Brain microvascular endothelial cell (primary cell): ENCODE data around the gene GOLGA6C.
A peak's percentile ranks its signal among the peaks of the same experiment; 100 is the strongest.
"Not testable (repeated sequence)": the region's sequence is repeated elsewhere in the genome, so short reads cannot be mapped to it uniquely, and the experiment has no call there.

Experiments
- DNase-seq: peaks from one replicate; pipeline ENCODE4 v3.0.0-alpha.2; 2020
- H3K27ac ChIP-seq: fragments of 250-450 bp; sonication (Bioruptor Pico); 2 replicates; pipeline ENCODE4 v1.5.1; 2020; ENCODE audit warnings: mild to moderate bottlenecking, moderate library complexity
- H3K27me3 ChIP-seq: fragments of 250-450 bp; sonication (Bioruptor Pico); replicated peaks from 2 replicates; pipeline ENCODE4 v1.5.1; 2020; ENCODE audit warnings: mild to moderate bottlenecking
- H3K36me3 ChIP-seq: fragments of 250-450 bp; sonication (Bioruptor Pico); replicated peaks from 2 replicates; pipeline ENCODE4 v1.5.1; 2020; ENCODE audit warnings: mild to moderate bottlenecking
- H3K4me3 ChIP-seq: 2 replicates; pipeline ENCODE4 v1.5.1; 2011; ENCODE audit warnings: low read depth, mild to moderate bottlenecking, control low read depth, low read length, moderate library complexity
- in situ Hi-C: cut with HindIII; loops from 2 replicates; pipeline ENCODE4 v1.10.0; 2017; ENCODE audit warnings: low sequenced_read_pairs, low pct_ligation_motif_present
- TF ChIP-seq, protein P1 (sequence below): IDR thresholded peaks from 2 replicates; pipeline ENCODE4 v1.5.1; 2011; ENCODE audit warnings: low read depth, mild to moderate bottlenecking, moderate library complexity, low read length, control low read depth, inconsistent platforms; ENCODE audit errors: missing control alignments

Gene GOLGA6C

DNA sequence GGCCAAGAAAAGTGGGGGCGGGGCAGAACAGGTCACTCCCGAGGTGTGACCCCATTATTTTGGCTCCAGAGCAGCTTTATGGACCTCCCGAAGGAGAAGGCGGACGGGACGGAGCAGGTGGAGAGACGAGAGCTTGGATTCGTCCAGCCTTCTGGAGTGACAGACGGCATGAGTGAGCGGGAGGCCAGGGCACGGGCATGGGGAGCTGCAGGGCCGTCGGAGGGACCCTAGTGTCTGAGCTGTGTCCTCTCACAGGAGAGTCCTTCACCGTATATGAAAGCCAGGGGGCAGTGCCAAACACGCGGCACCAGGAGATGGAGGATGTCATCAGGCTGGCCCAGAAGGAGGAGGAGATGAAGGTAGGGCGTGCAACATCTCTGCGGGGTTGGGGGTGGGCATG is 35.5 kb downstream of the GOLGA6C start:
- H3K27ac ChIP-seq, H3K36me3 ChIP-seq, DNase-seq, H3K27me3 ChIP-seq, in situ Hi-C loops, H3K4me3 ChIP-seq: not testable (repeated sequence)

DNA sequence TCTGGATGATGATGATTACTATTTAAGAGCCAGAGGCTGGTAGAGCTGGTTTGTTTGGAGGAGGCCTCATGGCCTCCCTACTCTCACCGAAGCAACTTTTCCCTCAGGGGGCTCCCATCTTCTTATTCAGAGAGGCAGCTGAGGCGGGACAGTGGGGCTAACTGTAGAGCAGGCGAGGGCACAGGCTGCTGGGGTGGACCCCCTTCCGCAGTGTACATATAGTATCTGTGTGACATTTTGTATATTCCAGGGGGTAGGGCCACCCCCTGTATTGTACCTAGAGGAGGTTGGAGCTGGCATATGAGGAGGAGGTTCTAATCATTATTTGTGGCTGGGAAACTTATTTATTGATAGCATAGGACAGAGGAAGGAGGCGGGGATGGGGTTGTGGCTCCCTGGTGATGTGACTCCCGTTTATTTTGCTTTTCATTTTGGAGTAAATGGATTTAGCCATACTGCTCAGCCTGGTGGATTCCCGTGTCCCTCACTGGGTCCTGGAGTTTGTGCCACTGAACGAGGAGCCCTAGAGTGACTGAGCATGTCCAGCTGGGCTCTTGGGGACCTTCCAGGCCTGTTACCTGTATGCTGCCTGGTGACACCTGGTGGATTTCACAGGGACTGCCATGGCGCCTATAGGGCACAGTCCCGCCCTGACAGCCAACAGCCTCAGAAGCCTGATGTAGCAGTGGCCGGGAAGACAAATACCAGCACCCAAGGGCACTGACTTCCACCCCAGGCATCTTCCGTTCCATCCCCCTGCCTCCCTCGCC is 40.6 kb downstream of the GOLGA6C start:
- H3K36me3 ChIP-seq, H3K27ac ChIP-seq, H3K27me3 ChIP-seq, H3K4me3 ChIP-seq, DNase-seq, in situ Hi-C loops: not testable (repeated sequence)

DNA sequence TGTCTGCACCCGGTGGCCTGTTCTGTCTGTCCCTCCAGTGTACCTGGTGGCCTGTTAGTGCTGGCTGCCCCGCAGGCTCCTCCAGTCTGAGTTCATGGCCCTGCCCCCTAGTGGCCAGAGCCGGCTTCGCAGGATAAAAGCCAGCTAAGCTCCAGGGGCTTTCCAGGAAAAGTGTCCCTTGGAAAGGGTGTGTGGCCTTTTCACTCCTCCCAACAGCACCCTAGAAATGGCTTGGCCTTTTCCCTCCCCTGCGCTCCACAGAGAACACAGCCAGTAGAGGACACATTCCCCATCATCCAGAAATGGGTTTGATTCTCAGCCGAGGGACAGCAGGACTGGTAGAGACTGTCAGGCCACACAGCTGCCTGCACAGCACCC is 41.2 kb downstream of the GOLGA6C start:
- H3K4me3 ChIP-seq, H3K27me3 ChIP-seq, H3K27ac ChIP-seq, H3K36me3 ChIP-seq, in situ Hi-C loops: not testable (repeated sequence)
- TF ChIP-seq, protein P1, sequence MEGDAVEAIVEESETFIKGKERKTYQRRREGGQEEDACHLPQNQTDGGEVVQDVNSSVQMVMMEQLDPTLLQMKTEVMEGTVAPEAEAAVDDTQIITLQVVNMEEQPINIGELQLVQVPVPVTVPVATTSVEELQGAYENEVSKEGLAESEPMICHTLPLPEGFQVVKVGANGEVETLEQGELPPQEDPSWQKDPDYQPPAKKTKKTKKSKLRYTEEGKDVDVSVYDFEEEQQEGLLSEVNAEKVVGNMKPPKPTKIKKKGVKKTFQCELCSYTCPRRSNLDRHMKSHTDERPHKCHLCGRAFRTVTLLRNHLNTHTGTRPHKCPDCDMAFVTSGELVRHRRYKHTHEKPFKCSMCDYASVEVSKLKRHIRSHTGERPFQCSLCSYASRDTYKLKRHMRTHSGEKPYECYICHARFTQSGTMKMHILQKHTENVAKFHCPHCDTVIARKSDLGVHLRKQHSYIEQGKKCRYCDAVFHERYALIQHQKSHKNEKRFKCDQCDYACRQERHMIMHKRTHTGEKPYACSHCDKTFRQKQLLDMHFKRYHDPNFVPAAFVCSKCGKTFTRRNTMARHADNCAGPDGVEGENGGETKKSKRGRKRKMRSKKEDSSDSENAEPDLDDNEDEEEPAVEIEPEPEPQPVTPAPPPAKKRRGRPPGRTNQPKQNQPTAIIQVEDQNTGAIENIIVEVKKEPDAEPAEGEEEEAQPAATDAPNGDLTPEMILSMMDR = peak; percentile 49
- DNase-seq = peak; percentile 18

DNA sequence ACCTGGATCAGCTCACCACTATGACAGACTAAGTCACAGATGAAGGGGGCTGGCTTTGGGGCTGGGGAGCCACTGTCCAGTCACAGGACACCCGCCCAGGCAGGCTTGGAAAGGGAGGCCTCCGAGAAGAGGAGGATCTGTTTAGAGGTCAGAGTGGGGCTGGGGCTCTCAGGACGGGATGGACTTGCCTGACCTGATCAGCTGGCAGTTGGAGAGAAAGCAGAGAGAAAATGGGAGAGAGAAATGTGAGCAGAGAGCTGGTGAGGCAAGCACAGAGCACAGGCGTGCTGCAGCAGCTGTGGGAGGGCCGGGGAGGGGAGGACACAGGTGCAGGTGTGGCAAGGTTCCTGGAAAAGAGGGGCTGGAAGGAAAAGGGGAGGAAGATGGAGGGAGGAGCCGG is 41.9 kb downstream of the GOLGA6C start:
- in situ Hi-C loops = not testable (repeated sequence)

GRCh38 chr15:75302318-75302717 is 44.2 kb downstream of the GOLGA6C start:
- no peaks in the 10 kb centered on the region for H3K36me3 ChIP-seq
- TF ChIP-seq, protein P1 = no peak
- DNase-seq = no peak
- no peak overlapping the region for H3K27ac ChIP-seq
- in situ Hi-C loops = no loop called here
- peaks cover 4% of the 10 kb centered on the region for H3K27me3 ChIP-seq
- H3K4me3 ChIP-seq = no peak overlapping the region

More for the DNA sequence above, 41.9 kb downstream of the GOLGA6C start:
- not testable (repeated sequence) for DNase-seq, H3K27ac ChIP-seq, H3K4me3 ChIP-seq, H3K36me3 ChIP-seq, H3K27me3 ChIP-seq

- DNase-seq, H3K36me3 ChIP-seq, in situ Hi-C loops, H3K4me3 ChIP-seq, H3K27me3 ChIP-seq, H3K27ac ChIP-seq: not testable (repeated sequence)
Observed at GRCh38 chr15:75302753-75303152, 44.6 kb downstream of the GOLGA6C start.

DNA sequence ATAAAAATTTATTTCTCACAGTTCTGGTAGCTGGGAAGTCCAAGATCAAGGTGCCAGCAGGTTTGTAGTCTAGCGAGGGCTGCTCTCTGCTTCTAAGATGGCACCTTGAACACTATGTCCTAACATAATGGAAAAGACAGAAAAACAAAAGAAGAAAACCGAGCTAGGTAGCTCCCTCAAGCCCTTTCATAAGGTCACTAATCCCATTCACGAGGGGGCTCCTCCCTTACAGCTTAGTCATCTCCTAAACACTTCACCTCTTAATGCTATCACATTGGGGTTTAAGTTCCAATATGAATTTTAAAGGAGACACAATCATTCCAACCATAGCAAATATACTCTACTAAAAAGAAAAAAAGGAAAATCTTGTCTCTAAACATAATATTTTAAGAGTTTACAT is 48.1 kb downstream of the GOLGA6C start:
- no peak overlapping the region for H3K4me3 ChIP-seq

More for the DNA sequence above, 48.1 kb downstream of the GOLGA6C start:
- Histone ChIP-seq H3K36me3 (no peaks in the 10 kb centered on the region), H3K27me3 (peaks cover 10% of the 10 kb centered on the region), H3K27ac (no peak overlapping the region)
- no peak for DNase-seq
- in situ Hi-C loops = no loop called here
- TF ChIP-seq, protein P1 = no peak
